HL-60/S4 treated with phorbol 12-myristate 13-acetate at 8.2 ng/mL for 4 days and 3 days (cell line): ENCODE measurements around the gene SAMD5.

Experiments used
- in situ Hi-C: fragments of 300-500 bp; cut with MboI; formaldehyde crosslinking; loops from 2 replicates; pipeline ENCODE4 v1.15.0; 2022; ENCODE audit warnings: low sequenced_read_pairs

SAMD5 gene

DNA sequence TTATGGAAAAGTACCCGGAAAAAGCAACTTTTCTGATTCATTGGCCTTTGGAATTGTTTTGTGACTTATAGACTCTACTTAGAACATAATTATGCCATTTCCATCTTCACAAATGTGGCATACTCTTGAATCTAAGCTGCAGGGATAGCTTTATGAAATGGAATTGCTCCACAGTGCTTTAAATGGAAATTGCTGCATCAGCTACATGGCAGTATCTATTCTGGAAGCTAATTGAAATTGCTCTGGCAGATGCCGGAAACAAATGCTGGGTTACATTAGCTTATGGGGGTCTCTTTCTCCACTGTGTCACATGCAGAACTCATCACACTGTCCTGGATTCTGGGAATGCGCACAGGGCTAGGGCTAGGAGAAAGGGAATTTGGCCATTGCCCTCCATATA lies 108.9 kb downstream of the SAMD5 start:
- in situ Hi-C loops: no loop called here

DNA sequence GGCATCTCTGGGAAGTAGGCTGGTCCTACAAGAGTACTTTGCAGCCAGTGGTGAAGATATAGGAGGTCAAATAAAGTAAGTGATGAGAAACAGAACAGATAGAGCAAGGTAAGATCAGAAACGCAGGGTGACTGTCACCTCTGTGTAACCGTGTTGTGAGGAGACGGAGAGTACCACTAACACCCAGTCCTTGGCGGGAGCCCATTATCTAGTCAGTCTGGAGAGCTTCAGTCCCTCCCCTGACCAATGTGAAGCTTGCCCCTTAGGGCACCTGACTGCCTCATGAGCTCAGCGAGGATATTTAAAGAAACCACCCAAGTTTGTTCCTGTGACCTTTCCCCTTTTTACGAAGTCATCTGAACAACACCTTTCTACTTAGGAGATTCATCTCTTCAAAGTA lies 110.0 kb downstream of the SAMD5 start:
- in situ Hi-C loops: no loop called here

DNA sequence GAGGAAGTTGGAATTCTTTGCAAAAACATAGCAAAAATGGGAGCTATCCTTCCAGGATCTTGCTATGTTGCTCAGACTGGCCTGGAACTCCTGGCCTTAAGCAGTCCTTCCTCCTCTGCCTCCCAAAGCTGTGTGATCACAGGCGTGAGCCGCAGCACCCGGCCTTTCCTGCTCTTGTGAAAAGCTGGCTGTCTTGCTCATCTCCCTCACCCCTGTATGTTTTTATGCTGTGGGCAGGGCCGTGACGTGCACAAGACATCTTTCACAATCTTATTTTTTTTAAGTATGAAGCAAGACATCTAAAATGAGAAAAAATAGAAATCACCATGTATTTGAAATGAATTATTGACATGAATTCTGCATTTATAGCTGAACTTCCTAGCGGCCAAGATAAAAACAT lies 110.4 kb downstream of the SAMD5 start:
- in situ Hi-C loops: no loop called here
